Adrenal gland (tissue), 5 donors: Measurements from ENCODE around the gene COG7.

ENCODE experiments used
- CTCF ChIP-seq, 6 experiments: fragments of 450-650 bp in 4 of 6; fragments of 200-600 bp in 2 of 6; sonication (generic) in 1 of 6; IDR thresholded peaks; 1 replicate in 5 of 6; 2 replicates in 1 of 6; pipeline versions ENCODE4 v1.5.1 to v1.8.0; 2016 to 2021; ENCODE audit warnings: antibody characterized with exemption in 6 of 6, mild to moderate bottlenecking in 2 of 6, moderate library complexity in 1 of 6
- POLR2A ChIP-seq, 2 donors: fragments of 450-650 bp; IDR thresholded peaks; one replicate each; pipeline ENCODE4 v1.6.1; 2017; ENCODE audit warnings: antibody characterized with exemption in 2 of 2, mild to moderate bottlenecking in 2 of 2, moderate library complexity in 1 of 2
- donor health status: DM: no; HTN: no; CAD: no.

- no peak for TF ChIP-seq CTCF (IDR thresholded peaks at IDR 0.05)
- no peak for TF ChIP-seq POLR2A (IDR thresholded peaks at IDR 0.05)
These were observed 44.5 kb upstream of the COG7 start for GRCh38 chr16:23497543-23497868.
